GM12878 (cell line): ENCODE results near the gene HBP1. TPM values are rescaled to one million over a fixed set of nuclear protein-coding genes. Genes with fewer than 3 reads are reported as not detected.

Experiments
- BACH1 ChIP-seq: fragments of 450-650 bp; IDR thresholded peaks from 2 replicates; pipeline ENCODE4 v1.6.1; 2017; ENCODE audit warnings: mild to moderate bottlenecking, borderline replicate concordance
- CBX5 ChIP-seq: sonication (generic); IDR thresholded peaks from 2 replicates; pipeline ENCODE4 v1.6.1; 2016; ENCODE audit warnings: low read depth, moderate library complexity, mild to moderate bottlenecking, inconsistent platforms
- CHD1 ChIP-seq: IDR thresholded peaks from 2 replicates; pipeline ENCODE4 v1.6.1; 2012; ENCODE audit warnings: low read depth, low read length, improper control_type of control experiment
- EED ChIP-seq: sonication (generic); IDR thresholded peaks from 2 replicates; pipeline ENCODE4 v1.6.1; 2016; ENCODE audit warnings: antibody characterized with exemption, low read depth
- EGR1 ChIP-seq, 2 experiments: IDR thresholded peaks; 1 replicate in 1 of 2; 2 replicates in 1 of 2; pipeline ENCODE4 v1.6.1; 2011 to 2012; ENCODE audit warnings: low read depth in 2 of 2, low read length in 2 of 2, borderline replicate concordance in 1 of 2, mild to moderate bottlenecking in 1 of 2, moderate library complexity in 1 of 2
- ETV6 ChIP-seq, 2 experiments: fragments of 450-650 bp in 1 of 2; IDR thresholded peaks in 1 of 2; conservative IDR thresholded peaks in 1 of 2; 2 replicates each; pipeline ENCODE4 v1.6.1; 2014; ENCODE audit warnings: antibody characterized with exemption in 1 of 2, borderline replicate concordance in 1 of 2, low read depth in 1 of 2, mild to moderate bottlenecking in 1 of 2, moderate library complexity in 1 of 2
- IKZF1 ChIP-seq: fragments of 450-650 bp; conservative IDR thresholded peaks from 2 replicates; pipeline ENCODE4 v1.6.1; 2017; ENCODE audit warnings: antibody characterized with exemption, mild to moderate bottlenecking
- NFIC ChIP-seq: IDR thresholded peaks from 2 replicates; pipeline ENCODE4 v1.6.1; 2012; ENCODE audit warnings: low read depth, mild to moderate bottlenecking, inconsistent platforms, low read length, moderate library complexity
- NFYB ChIP-seq: IDR thresholded peaks from 2 replicates; pipeline ENCODE4 v1.6.1; 2011; ENCODE audit warnings: low read depth, mild to moderate bottlenecking, low read length, improper control_type of control experiment, moderate library complexity; ENCODE audit not compliant: insufficient read depth
- NRF1 ChIP-seq: conservative IDR thresholded peaks from 2 replicates; pipeline ENCODE4 v1.6.1; 2011; ENCODE audit warnings: mild to moderate bottlenecking, low read depth, low read length, improper control_type of control experiment
- POLR2AphosphoS2 ChIP-seq: IDR thresholded peaks from 2 replicates; pipeline ENCODE4 v1.6.1; 2011; ENCODE audit warnings: low read depth, mild to moderate bottlenecking, low read length, improper control_type of control experiment, moderate library complexity
- RUNX3 ChIP-seq: IDR thresholded peaks from 2 replicates; pipeline ENCODE4 v1.6.1; 2012; ENCODE audit warnings: low read length, inconsistent platforms
- SP1 ChIP-seq: IDR thresholded peaks from one replicate; pipeline ENCODE4 v1.6.1; 2011; ENCODE audit warnings: low read depth, low read length
- TCF12 ChIP-seq: IDR thresholded peaks from 2 replicates; pipeline ENCODE4 v1.6.1; 2011; ENCODE audit warnings: low read depth, mild to moderate bottlenecking, low read length
- polyA plus RNA-seq, 11 experiments: library from polyadenylated mRNA; depleted of rRNA in 4 of 11; unstranded in 6 of 11; stranded (reverse) in 5 of 11; fragments of >200 nt; fragmentation: Nextera tagmentation in 4 of 11; fragmentation: Illumina TruSeq in 1 of 11; extraction: Ambion mirVana in 4 of 11; extraction: Trizol in 1 of 11; gene quantifications; 1 replicate in 1 of 11; 2 replicates in 10 of 11; pipeline versions ENCODE4 v1.2.1 to v1.2.3, GENCODE V29; 2011 to 2016; ENCODE audit warnings: inconsistent platforms in 2 of 11, missing spikeins in 2 of 11, low read depth in 1 of 11
- total RNA-seq, 4 experiments: library from RNA; depleted of rRNA in 3 of 4; stranded (reverse); fragments of >200 nt in 3 of 4; fragmentation: Illumina TruSeq in 1 of 4; extraction: Trizol in 1 of 4; gene quantifications; 2 replicates each; pipeline versions ENCODE4 v1.2.1 to v1.2.3, GENCODE V29; 2013 to 2021
- TF ChIP-seq, protein P1 (sequence below): fragments of 450-650 bp; formaldehyde crosslinking; IDR thresholded peaks from 2 replicates; pipeline ENCODE4 v1.4.0; 2020; ENCODE audit warnings: mild to moderate bottlenecking, moderate library complexity
- TF ChIP-seq, protein P2 (sequence below): fragments of 450-650 bp; IDR thresholded peaks from 2 replicates; pipeline ENCODE4 v1.6.1; 2017; ENCODE audit warnings: mild to moderate bottlenecking, moderate library complexity
- TF ChIP-seq, protein P3 (sequence below): fragments of 450-650 bp; IDR thresholded peaks from 2 replicates; pipeline ENCODE4 v1.6.1; 2018; ENCODE audit warnings: borderline replicate concordance, mild to moderate bottlenecking; ENCODE audit not compliant: partially characterized antibody

HBP1 gene
- total and polyA plus RNA-seq, 10 of the 15 experiments (the other 5 are each of a cell fraction or from before 2014, with no cell fraction given), result 5.8 to 30.9 (median 9.4) TPM

DNA sequence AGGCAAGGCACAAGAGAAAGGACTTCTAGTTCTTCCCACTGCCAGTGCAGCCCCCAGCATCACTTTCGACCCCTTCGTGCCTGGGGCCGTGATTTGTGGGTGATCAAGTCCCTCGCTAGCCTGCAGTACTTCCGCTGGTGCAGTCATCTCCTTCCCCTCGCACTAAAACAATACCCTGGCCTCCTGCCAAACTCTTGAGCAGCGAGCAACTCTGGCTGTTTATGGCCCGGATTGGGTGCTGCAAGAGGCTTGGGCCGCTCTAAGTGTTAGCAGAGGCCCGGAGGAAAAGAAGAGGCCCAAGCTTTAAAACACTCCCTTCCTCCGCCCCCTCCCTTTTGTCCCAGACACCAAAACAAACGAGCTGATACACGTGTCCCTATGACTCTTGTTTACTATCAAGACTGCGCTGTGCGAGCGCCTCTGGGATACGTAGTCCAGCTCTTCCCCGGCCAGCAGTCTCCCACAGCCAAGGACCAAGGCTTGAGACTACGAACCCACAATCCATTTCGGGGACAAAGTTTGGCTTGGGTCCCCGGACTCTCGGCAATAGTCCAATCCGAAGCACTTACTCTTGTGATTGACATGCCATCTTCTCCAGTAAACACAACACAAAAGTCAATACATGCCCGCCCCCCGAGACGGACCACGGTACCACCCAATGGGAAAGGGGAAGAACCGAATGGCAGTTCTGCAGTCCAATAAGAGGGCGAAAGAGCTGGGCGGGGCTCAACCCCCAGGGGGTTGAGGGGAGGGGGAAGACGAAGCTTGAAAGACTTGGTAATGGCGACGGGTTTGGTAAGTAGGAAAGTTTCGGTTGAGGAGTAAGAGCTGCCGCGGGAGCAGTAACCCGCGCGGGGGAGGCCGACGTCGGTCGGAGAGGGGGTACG lies at the start of gene HBP1 (continued):
- TF ChIP-seq, protein P1, sequence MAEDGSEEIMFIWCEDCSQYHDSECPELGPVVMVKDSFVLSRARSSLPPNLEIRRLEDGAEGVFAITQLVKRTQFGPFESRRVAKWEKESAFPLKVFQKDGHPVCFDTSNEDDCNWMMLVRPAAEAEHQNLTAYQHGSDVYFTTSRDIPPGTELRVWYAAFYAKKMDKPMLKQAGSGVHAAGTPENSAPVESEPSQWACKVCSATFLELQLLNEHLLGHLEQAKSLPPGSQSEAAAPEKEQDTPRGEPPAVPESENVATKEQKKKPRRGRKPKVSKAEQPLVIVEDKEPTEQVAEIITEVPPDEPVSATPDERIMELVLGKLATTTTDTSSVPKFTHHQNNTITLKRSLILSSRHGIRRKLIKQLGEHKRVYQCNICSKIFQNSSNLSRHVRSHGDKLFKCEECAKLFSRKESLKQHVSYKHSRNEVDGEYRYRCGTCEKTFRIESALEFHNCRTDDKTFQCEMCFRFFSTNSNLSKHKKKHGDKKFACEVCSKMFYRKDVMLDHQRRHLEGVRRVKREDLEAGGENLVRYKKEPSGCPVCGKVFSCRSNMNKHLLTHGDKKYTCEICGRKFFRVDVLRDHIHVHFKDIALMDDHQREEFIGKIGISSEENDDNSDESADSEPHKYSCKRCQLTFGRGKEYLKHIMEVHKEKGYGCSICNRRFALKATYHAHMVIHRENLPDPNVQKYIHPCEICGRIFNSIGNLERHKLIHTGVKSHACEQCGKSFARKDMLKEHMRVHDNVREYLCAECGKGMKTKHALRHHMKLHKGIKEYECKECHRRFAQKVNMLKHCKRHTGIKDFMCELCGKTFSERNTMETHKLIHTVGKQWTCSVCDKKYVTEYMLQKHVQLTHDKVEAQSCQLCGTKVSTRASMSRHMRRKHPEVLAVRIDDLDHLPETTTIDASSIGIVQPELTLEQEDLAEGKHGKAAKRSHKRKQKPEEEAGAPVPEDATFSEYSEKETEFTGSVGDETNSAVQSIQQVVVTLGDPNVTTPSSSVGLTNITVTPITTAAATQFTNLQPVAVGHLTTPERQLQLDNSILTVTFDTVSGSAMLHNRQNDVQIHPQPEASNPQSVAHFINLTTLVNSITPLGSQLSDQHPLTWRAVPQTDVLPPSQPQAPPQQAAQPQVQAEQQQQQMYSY, result no peak
- TF ChIP-seq TCF12 (0 out of 2 replicates have a peak, but pooled peaks have one; percentile 15), POLR2AphosphoS2 (no peak), NFIC (no peak), CHD1 (no peak; the same call in 1 of the 2 replicates), NFYB (peak; percentile 89), SP1 (peak; percentile 100), RUNX3 (peak; percentile 47; the same call in 1 of the 2 replicates), BACH1 (peak; percentile 67; the same call in 1 of the 2 replicates), IKZF1 (peak; percentile 81), EGR1 (IDR thresholded peaks at IDR 0.05; ENCODE audit: borderline replicate concordance in 1 of 2, low read depth in 2 of 2, low read length in 2 of 2) (no peak; a peak in 1 of 3 replicates), ETV6 (conservative IDR thresholded peaks at IDR 0.05 in 1 of 2, IDR thresholded peaks at IDR 0.05 in 1 of 2; ENCODE audit: borderline replicate concordance in 1 of 2, low read depth in 1 of 2) (no peak), CBX5 (peak; percentile 64; the same call in 1 of the 2 replicates), EED (peak; percentile 28; the same call in 1 of the 2 replicates), NRF1 (no peak)
- TF ChIP-seq, protein P2, sequence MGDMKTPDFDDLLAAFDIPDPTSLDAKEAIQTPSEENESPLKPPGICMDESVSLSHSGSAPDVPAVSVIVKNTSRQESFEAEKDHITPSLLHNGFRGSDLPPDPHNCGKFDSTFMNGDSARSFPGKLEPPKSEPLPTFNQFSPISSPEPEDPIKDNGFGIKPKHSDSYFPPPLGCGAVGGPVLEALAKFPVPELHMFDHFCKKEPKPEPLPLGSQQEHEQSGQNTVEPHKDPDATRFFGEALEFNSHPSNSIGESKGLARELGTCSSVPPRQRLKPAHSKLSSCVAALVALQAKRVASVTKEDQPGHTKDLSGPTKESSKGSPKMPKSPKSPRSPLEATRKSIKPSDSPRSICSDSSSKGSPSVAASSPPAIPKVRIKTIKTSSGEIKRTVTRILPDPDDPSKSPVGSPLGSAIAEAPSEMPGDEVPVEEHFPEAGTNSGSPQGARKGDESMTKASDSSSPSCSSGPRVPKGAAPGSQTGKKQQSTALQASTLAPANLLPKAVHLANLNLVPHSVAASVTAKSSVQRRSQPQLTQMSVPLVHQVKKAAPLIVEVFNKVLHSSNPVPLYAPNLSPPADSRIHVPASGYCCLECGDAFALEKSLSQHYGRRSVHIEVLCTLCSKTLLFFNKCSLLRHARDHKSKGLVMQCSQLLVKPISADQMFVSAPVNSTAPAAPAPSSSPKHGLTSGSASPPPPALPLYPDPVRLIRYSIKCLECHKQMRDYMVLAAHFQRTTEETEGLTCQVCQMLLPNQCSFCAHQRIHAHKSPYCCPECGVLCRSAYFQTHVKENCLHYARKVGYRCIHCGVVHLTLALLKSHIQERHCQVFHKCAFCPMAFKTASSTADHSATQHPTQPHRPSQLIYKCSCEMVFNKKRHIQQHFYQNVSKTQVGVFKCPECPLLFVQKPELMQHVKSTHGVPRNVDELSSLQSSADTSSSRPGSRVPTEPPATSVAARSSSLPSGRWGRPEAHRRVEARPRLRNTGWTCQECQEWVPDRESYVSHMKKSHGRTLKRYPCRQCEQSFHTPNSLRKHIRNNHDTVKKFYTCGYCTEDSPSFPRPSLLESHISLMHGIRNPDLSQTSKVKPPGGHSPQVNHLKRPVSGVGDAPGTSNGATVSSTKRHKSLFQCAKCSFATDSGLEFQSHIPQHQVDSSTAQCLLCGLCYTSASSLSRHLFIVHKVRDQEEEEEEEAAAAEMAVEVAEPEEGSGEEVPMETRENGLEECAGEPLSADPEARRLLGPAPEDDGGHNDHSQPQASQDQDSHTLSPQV, result no peak
- TF ChIP-seq, protein P3, sequence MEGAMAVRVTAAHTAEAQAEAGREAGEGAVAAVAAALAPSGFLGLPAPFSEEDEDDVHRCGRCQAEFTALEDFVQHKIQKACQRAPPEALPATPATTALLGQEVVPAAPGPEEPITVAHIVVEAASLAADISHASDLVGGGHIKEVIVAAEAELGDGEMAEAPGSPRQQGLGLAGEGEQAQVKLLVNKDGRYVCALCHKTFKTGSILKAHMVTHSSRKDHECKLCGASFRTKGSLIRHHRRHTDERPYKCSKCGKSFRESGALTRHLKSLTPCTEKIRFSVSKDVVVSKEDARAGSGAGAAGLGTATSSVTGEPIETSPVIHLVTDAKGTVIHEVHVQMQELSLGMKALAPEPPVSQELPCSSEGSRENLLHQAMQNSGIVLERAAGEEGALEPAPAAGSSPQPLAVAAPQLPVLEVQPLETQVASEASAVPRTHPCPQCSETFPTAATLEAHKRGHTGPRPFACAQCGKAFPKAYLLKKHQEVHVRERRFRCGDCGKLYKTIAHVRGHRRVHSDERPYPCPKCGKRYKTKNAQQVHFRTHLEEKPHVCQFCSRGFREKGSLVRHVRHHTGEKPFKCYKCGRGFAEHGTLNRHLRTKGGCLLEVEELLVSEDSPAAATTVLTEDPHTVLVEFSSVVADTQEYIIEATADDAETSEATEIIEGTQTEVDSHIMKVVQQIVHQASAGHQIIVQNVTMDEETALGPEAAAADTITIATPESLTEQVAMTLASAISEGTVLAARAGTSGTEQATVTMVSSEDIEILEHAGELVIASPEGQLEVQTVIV, result peak; percentile 27
